Uterus (tissue), 2 donors: ENCODE measurements around the gene CORIN.
"Not testable (repeated sequence)": the region's sequence is repeated elsewhere in the genome, so short reads cannot be mapped to it uniquely, and the experiment has no call there.

ENCODE experiments used
- POLR2A ChIP-seq, 2 donors: fragments of 450-650 bp; IDR thresholded peaks; one replicate each; pipeline ENCODE4 v1.6.1; 2016; ENCODE audit warnings: antibody characterized with exemption in 2 of 2, mild to moderate bottlenecking in 1 of 2, moderate library complexity in 1 of 2
- TF ChIP-seq, protein P1 (sequence below), 4 experiments: fragments of 200-600 bp in 2 of 4; fragments of 450-650 bp in 2 of 4; sonication (generic) in 2 of 4; IDR thresholded peaks; one replicate each; pipeline ENCODE4 v1.5.1; 2016 to 2019; ENCODE audit warnings: antibody characterized with exemption in 4 of 4, mild to moderate bottlenecking in 2 of 4, moderate library complexity in 1 of 4

DNA sequence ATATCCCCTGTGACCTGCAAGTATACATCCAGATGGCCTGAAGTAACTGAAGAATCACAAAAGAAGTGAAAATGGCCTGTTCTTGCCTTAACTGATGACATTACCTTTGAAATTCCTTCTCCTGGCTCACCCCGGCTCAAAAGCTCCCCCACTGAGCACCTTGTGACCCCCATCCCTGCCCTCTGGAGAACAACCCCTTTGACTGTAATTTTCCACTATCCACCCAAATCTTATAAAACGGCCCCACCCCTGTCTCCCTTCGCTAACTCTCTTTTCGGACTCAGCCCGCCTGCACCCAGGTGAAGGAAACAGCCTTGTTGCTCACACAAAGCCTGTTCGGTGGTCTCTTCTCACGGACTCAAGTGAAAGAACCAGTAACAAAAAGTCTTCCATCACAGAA is 69.9 kb downstream of the CORIN start:
- TF ChIP-seq, protein P1, sequence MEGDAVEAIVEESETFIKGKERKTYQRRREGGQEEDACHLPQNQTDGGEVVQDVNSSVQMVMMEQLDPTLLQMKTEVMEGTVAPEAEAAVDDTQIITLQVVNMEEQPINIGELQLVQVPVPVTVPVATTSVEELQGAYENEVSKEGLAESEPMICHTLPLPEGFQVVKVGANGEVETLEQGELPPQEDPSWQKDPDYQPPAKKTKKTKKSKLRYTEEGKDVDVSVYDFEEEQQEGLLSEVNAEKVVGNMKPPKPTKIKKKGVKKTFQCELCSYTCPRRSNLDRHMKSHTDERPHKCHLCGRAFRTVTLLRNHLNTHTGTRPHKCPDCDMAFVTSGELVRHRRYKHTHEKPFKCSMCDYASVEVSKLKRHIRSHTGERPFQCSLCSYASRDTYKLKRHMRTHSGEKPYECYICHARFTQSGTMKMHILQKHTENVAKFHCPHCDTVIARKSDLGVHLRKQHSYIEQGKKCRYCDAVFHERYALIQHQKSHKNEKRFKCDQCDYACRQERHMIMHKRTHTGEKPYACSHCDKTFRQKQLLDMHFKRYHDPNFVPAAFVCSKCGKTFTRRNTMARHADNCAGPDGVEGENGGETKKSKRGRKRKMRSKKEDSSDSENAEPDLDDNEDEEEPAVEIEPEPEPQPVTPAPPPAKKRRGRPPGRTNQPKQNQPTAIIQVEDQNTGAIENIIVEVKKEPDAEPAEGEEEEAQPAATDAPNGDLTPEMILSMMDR (IDR thresholded peaks at IDR 0.05), result not testable (repeated sequence)
- not testable (repeated sequence) for TF ChIP-seq POLR2A (IDR thresholded peaks at IDR 0.05)
